Right lobe of liver (tissue), 6 donors: ENCODE data around the gene BAIAP2. TPM values are rescaled to one million over a fixed set of nuclear protein-coding genes. Genes with fewer than 3 reads are reported as not detected.
"Not testable (repeated sequence)": the region's sequence is repeated elsewhere in the genome, so short reads cannot be mapped to it uniquely, and the experiment has no call there.

ENCODE experiments used
- ATAC-seq, 4 donors: fragments of 200-7000 bp; cut with Tn5 transposase; one replicate each; pipeline ENCODE4 v1.9.1; 2020; ENCODE audit warnings: mild to moderate bottlenecking in 4 of 4, moderate library complexity in 4 of 4
- DNase-seq, 3 donors: peaks; one replicate each; pipeline ENCODE4 v3.0.0-alpha.2; 2020
- H3K27ac ChIP-seq, 3 donors: fragments of 200-600 bp; one replicate each; pipeline ENCODE4 v1.8.0; 2022
- H3K27me3 ChIP-seq, 2 donors: fragments of 200-600 bp; one replicate each; pipeline ENCODE4 v1.8.0; 2022
- H3K36me3 ChIP-seq, 4 donors: fragments of 200-600 bp; sonication (generic) in 1 of 4; one replicate each; pipeline versions ENCODE4 v1.5.1 to v1.8.0; 2017 to 2022; ENCODE audit warnings: control low read depth in 1 of 4
- H3K4me1 ChIP-seq, 4 donors: fragments of 200-600 bp; sonication (generic) in 1 of 4; one replicate each; pipeline versions ENCODE4 v1.5.1 to v1.8.0; 2017 to 2022; ENCODE audit warnings: control low read depth in 1 of 4
- H3K4me3 ChIP-seq, 3 donors: fragments of 200-600 bp; one replicate each; pipeline ENCODE4 v1.8.0; 2022
- H3K9me3 ChIP-seq, 4 donors: fragments of 200-600 bp; sonication (generic) in 1 of 4; one replicate each; pipeline versions ENCODE4 v1.5.1 to v1.8.0; 2017 to 2022; ENCODE audit warnings: control low read depth in 1 of 4
- CTCF ChIP-seq, 4 donors: fragments of 200-600 bp in 3 of 4; fragments of 450-650 bp in 1 of 4; IDR thresholded peaks; one replicate each; pipeline versions ENCODE4 v1.5.1 to v1.8.0; 2016 to 2022; ENCODE audit warnings: antibody characterized with exemption in 4 of 4, mild to moderate bottlenecking in 2 of 4
- POLR2A ChIP-seq: fragments of 450-650 bp; IDR thresholded peaks from one replicate; pipeline ENCODE4 v1.6.1; 2017; ENCODE audit warnings: antibody characterized with exemption, mild to moderate bottlenecking
- WGBS: methylation state at CpG from one replicate; pipeline ENCODE4 v1.1.6; 2018; ENCODE audit warnings: low coverage, low lambda C conversion rate; ENCODE audit not compliant: insufficient coverage; ENCODE audit errors: missing lambda C conversion rate; 5-methylcytosine and 5-hydroxymethylcytosine counted together
- intact Hi-C, 2 donors: fragments of 100-400 bp; cut with DNase I; formaldehyde crosslinking; loops; one replicate each; pipeline versions ENCODE4 v1.11.2 to v1.14.1; 2022
- total RNA-seq, 6 experiments: library from RNA; depleted of rRNA in 2 of 6; stranded (reverse); fragments of >200 nt in 2 of 6; fragmentation: NEBNext Ultra II Directional in 3 of 6; extraction: Animal tissue kit (Norgen Biotek cat#: 25700) in 3 of 6; gene quantifications; one replicate each; pipeline versions ENCODE4 v1.1.0 to v1.2.4, GENCODE V29; 2016 to 2023
- donor health status: DM: no; HTN: yes; CAD: no.
- donor health status: DM: no; HTN: no; CAD: no.
- donor health status: DM: no; HTN: no; CAD: no.
- donor health status: DM: no; HTN: yes; CAD: no.
- donor health status: DM: no; HTN: yes; CAD: no.

Gene BAIAP2
- total RNA-seq, 6 experiments from 2014 or later = 46.6 to 139 (median 63.3) TPM

GRCh38 chr17:81073967-81074839 is 39.3 kb downstream of the BAIAP2 start:
- no peak for TF ChIP-seq POLR2A
- no peak for TF ChIP-seq CTCF (IDR thresholded peaks at IDR 0.05)
- ATAC-seq = no peak
- H3K4me1 ChIP-seq = peaks cover 0 to 22% (median 10%) of the 10 kb centered on the region in 4 donors
- no peaks in the 10 kb centered on the region for H3K9me3 ChIP-seq
- DNase-seq = no peak
- H3K36me3 ChIP-seq = peaks cover 0 to 4% (median 2%) of the 10 kb centered on the region in 4 donors
- WGBS = 93% methylated on average over 36 of the region's 42 CpGs
- H3K27me3 ChIP-seq = no peaks in the 10 kb centered on the region
- H3K4me3 ChIP-seq = no peak overlapping the region
- intact Hi-C loops = no loop called here
- no peak overlapping the region for H3K27ac ChIP-seq

- TF ChIP-seq CTCF (IDR thresholded peaks at IDR 0.05) (no peak), POLR2A (no peak)
- peaks cover 0 to 16% (median 7%) of the 10 kb centered on the region in 4 donors for H3K4me1 ChIP-seq
- H3K27me3 ChIP-seq = no peaks in the 10 kb centered on the region
- no peaks in the 10 kb centered on the region for H3K9me3 ChIP-seq
- WGBS = no CpG with 5 or more reads among the region's 8 CpGs
- peaks cover 0 to 4% (median 2%) of the 10 kb centered on the region in 4 donors for H3K36me3 ChIP-seq
- intact Hi-C loops = no loop called here
- ATAC-seq (no peak), DNase-seq (no peak)
- H3K4me3 ChIP-seq = no peak overlapping the region
- no peak overlapping the region for H3K27ac ChIP-seq
These were observed 39.9 kb downstream of the BAIAP2 start for GRCh38 chr17:81074875-81075274.

- no peaks in the 10 kb centered on the region for H3K27me3 ChIP-seq
- DNase-seq = no peak
- peaks cover 0 to 11% (median 5%) of the 10 kb centered on the region in 4 donors for H3K4me1 ChIP-seq
- H3K36me3 ChIP-seq = peaks cover 0 to 4% (median 2%) of the 10 kb centered on the region in 4 donors
- H3K4me3 ChIP-seq = no peak overlapping the region
- no peaks in the 10 kb centered on the region for H3K9me3 ChIP-seq
- 85% methylated on average over 11 of the region's 17 CpGs for WGBS
- TF ChIP-seq CTCF (IDR thresholded peaks at IDR 0.05) = no peak
- TF ChIP-seq POLR2A = no peak
- no peak overlapping the region for H3K27ac ChIP-seq
- intact Hi-C loops = no loop called here
- ATAC-seq = no peak
These were observed 40.4 kb downstream of the BAIAP2 start for GRCh38 chr17:81075307-81075706.

- DNase-seq (no peak), ATAC-seq (no peak)
- Histone ChIP-seq H3K4me1 (peaks cover 0 to 7% (median 2%) of the 10 kb centered on the region in 4 donors), H3K4me3 (no peak overlapping the region), H3K9me3 (no peaks in the 10 kb centered on the region), H3K36me3 (peaks cover 0 to 4% (median 2%) of the 10 kb centered on the region in 4 donors), H3K27me3 (no peaks in the 10 kb centered on the region), H3K27ac (no peak overlapping the region)
- intact Hi-C loops = no loop called here
- TF ChIP-seq CTCF (IDR thresholded peaks at IDR 0.05) (no peak), POLR2A (no peak)
- 60% methylated on average over 1 of the region's 14 CpGs for WGBS
These were observed 41.3 kb downstream of the BAIAP2 start for GRCh38 chr17:81076141-81076679.

- intact Hi-C loops, DNase-seq, H3K9me3 ChIP-seq: not testable (repeated sequence)
These were observed 43.3 kb downstream of the BAIAP2 start for GRCh38 chr17:81078026-81078913.

More at GRCh38 chr17:81078026-81078913, 43.3 kb downstream of the BAIAP2 start:
- ATAC-seq, H3K36me3 ChIP-seq, H3K4me3 ChIP-seq, H3K27ac ChIP-seq, H3K27me3 ChIP-seq: not testable (repeated sequence)
- WGBS = 81% methylated on average over 5 of the region's 45 CpGs
- H3K4me1 ChIP-seq = peaks cover 0 to 24% (median 18%) of the 10 kb centered on the region in 4 donors
